GM12878 (cell line): ENCODE results near the gene FANCD2. TPM values are rescaled to one million over a fixed set of nuclear protein-coding genes. Genes with fewer than 3 reads are reported as not detected.

Source experiments
- ATAC-seq: fragments of 200-7000 bp; cut with Tn5 transposase; 3 replicates; pipeline ENCODE4 v1.9.1; 2020; ENCODE audit warnings: mild to moderate bottlenecking, moderate library complexity
- BruUV-seq: library from RNA; stranded (reverse); fragments of 400-500 nt; replicated peaks from 2 replicates; lab custom pipeline; 2021; lab: Mats Ljungman, UMichigan
- CTCF ChIA-PET: fragments of 300-600 bp; sonication (Branson Sonifier 250); formaldehyde crosslinking; extraction: SDS; loops from one replicate; lab custom pipeline; 2021; ENCODE audit warnings: inconsistent platforms; lab: Yijun Ruan, JAX
- POLR2A ChIA-PET: fragments of 350-600 bp; formaldehyde crosslinking; extraction: SDS; loops from one replicate; lab custom pipeline; 2021; ENCODE audit warnings: inconsistent platforms; lab: Charles Lee
- RAD21 ChIA-PET: fragments of 300-600 bp; sonication (Branson Sonifier 250); formaldehyde crosslinking; loops from one replicate; lab custom pipeline; 2023; ENCODE audit warnings: antibody characterized with exemption; ENCODE audit not compliant: unreplicated experiment; lab: Charles Lee
- SMC1A ChIA-PET: fragments of 300-600 bp; sonication (Branson Sonifier 250); formaldehyde crosslinking; loops from one replicate; lab custom pipeline; 2023; ENCODE audit not compliant: unreplicated experiment, uncharacterized antibody; lab: Charles Lee
- DNase-seq: peaks from one replicate; pipeline ENCODE4 v3.0.0-alpha.2; 2011; ENCODE audit warnings: low read depth, low spot score
- FAIRE-seq: peaks from 3 replicates; lab custom pipeline; 2011; peaks lifted over from hg19 to GRCh38; lab: Jason Lieb, UNC
- H2AFZ ChIP-seq: 2 replicates; pipeline ENCODE4 v1.6.0; 2011; ENCODE audit warnings: low read depth, low read length, control low read depth; ENCODE audit not compliant: control insufficient read depth
- H3K27ac ChIP-seq: 2 replicates; pipeline ENCODE4 v1.5.1; 2011; ENCODE audit warnings: control low read depth; ENCODE audit not compliant: control insufficient read depth, insufficient read depth
- H3K27me3 ChIP-seq, 2 experiments: replicated peaks in 1 of 2; 2 replicates each; pipeline versions ENCODE4 v1.6.0 to v1.6.1; 2011; ENCODE audit warnings: low read length in 1 of 2; ENCODE audit not compliant: control insufficient read depth in 2 of 2, insufficient read depth in 2 of 2
- H3K36me3 ChIP-seq, 2 experiments: 2 replicates each; pipeline ENCODE4 v1.5.1; 2011; ENCODE audit warnings: low read length in 1 of 2; ENCODE audit not compliant: control insufficient read depth in 2 of 2, insufficient read depth in 2 of 2
- H3K4me1 ChIP-seq: 2 replicates; pipeline ENCODE4 v1.6.1; 2011; ENCODE audit warnings: mild to moderate bottlenecking, low read length, moderate library complexity, mixed read lengths; ENCODE audit not compliant: control insufficient read depth, insufficient read depth
- H3K4me2 ChIP-seq: 2 replicates; pipeline ENCODE4 v1.6.0; 2011; ENCODE audit warnings: control low read depth; ENCODE audit not compliant: control insufficient read depth, insufficient read depth
- H3K4me3 ChIP-seq: fragments of 200-600 bp; sonication (generic); 2 replicates; pipeline ENCODE4 v1.5.1; 2016
- H3K79me2 ChIP-seq: 2 replicates; pipeline ENCODE4 v1.6.0; 2011; ENCODE audit warnings: low read length; ENCODE audit not compliant: control insufficient read depth, insufficient read depth
- H3K9ac ChIP-seq: 2 replicates; pipeline ENCODE4 v1.8.0; 2011; ENCODE audit warnings: low read length, control low read depth, mixed read lengths; ENCODE audit not compliant: control insufficient read depth, insufficient read depth
- H3K9me3 ChIP-seq: replicated peaks from 3 replicates; pipeline ENCODE4 v1.5.1; 2011; ENCODE audit warnings: mild to moderate bottlenecking, low read length; ENCODE audit not compliant: control insufficient read depth, insufficient read depth
- H4K20me1 ChIP-seq: 2 replicates; pipeline ENCODE4 v1.6.0; 2011; ENCODE audit not compliant: control insufficient read depth, insufficient read depth
- BACH1 ChIP-seq: fragments of 450-650 bp; IDR thresholded peaks from 2 replicates; pipeline ENCODE4 v1.6.1; 2017; ENCODE audit warnings: mild to moderate bottlenecking, borderline replicate concordance
- CHD1 ChIP-seq: IDR thresholded peaks from 2 replicates; pipeline ENCODE4 v1.6.1; 2012; ENCODE audit warnings: low read depth, low read length, improper control_type of control experiment
- FOS ChIP-seq: IDR thresholded peaks from 3 replicates; pipeline ENCODE4 v1.6.1; 2011; ENCODE audit warnings: borderline replicate concordance; ENCODE audit not compliant: insufficient read length; ENCODE audit errors: extremely low read depth
- HCFC1 ChIP-seq: fragments of 150-350 bp; IDR thresholded peaks from 2 replicates; pipeline ENCODE4 v1.6.1; 2014; ENCODE audit warnings: low read length
- MEF2A ChIP-seq: IDR thresholded peaks from 2 replicates; pipeline ENCODE4 v1.6.1; 2011; ENCODE audit warnings: low read depth, mild to moderate bottlenecking, low read length, moderate library complexity; ENCODE audit not compliant: insufficient read depth
- NBN ChIP-seq: fragments of 450-650 bp; IDR thresholded peaks from 2 replicates; pipeline ENCODE4 v1.6.1; 2016
- NFYB ChIP-seq: IDR thresholded peaks from 2 replicates; pipeline ENCODE4 v1.6.1; 2011; ENCODE audit warnings: low read depth, mild to moderate bottlenecking, low read length, improper control_type of control experiment, moderate library complexity; ENCODE audit not compliant: insufficient read depth
- PAX5 ChIP-seq: IDR thresholded peaks from 2 replicates; pipeline ENCODE4 v1.6.1; 2011; ENCODE audit warnings: low read depth, low read length, borderline replicate concordance
- POU2F2 ChIP-seq: IDR thresholded peaks from 3 replicates; pipeline ENCODE4 v1.6.1; 2011; ENCODE audit warnings: low read depth, mild to moderate bottlenecking, low read length, borderline replicate concordance
- RUNX3 ChIP-seq: IDR thresholded peaks from 2 replicates; pipeline ENCODE4 v1.6.1; 2012; ENCODE audit warnings: low read length, inconsistent platforms
- TCF7 ChIP-seq: IDR thresholded peaks from 2 replicates; pipeline ENCODE4 v1.6.1; 2014; ENCODE audit warnings: antibody characterized with exemption, borderline replicate concordance
- WGBS: methylation state at CpG from one replicate; pipeline ENCODE4 v1.1.6; 2016; ENCODE audit warnings: low lambda C conversion rate; ENCODE audit not compliant: insufficient replicate concordance, insufficient coverage; ENCODE audit errors: missing lambda C conversion rate; 5-methylcytosine and 5-hydroxymethylcytosine counted together
- in situ Hi-C: fragments of 300-500 bp; cut with MboI; formaldehyde crosslinking; loops from 9 replicates; pipeline ENCODE4 v1.14.3; 2018; ENCODE audit warnings: mixed read lengths
- intact Hi-C: fragments of 100-400 bp; cut with micrococcal nuclease; formaldehyde crosslinking; loops from one replicate; pipeline ENCODE4 v1.14.2; 2022; ENCODE audit not compliant: unreplicated experiment
- polyA plus RNA-seq, 11 experiments: library from polyadenylated mRNA; depleted of rRNA in 4 of 11; unstranded in 6 of 11; stranded (reverse) in 5 of 11; fragments of >200 nt; fragmentation: Nextera tagmentation in 4 of 11; fragmentation: Illumina TruSeq in 1 of 11; extraction: Ambion mirVana in 4 of 11; extraction: Trizol in 1 of 11; gene quantifications; 1 replicate in 1 of 11; 2 replicates in 10 of 11; pipeline versions ENCODE4 v1.2.1 to v1.2.3, GENCODE V29; 2011 to 2016; ENCODE audit warnings: inconsistent platforms in 2 of 11, missing spikeins in 2 of 11, low read depth in 1 of 11
- total RNA-seq, 4 experiments: library from RNA; depleted of rRNA in 3 of 4; stranded (reverse); fragments of >200 nt in 3 of 4; fragmentation: Illumina TruSeq in 1 of 4; extraction: Trizol in 1 of 4; gene quantifications; 2 replicates each; pipeline versions ENCODE4 v1.2.1 to v1.2.3, GENCODE V29; 2013 to 2021
- TF ChIP-seq, protein P1 (sequence below): fragments of 450-650 bp; IDR thresholded peaks from 2 replicates; pipeline ENCODE4 v1.6.1; 2016; ENCODE audit warnings: mild to moderate bottlenecking, moderate library complexity, borderline replicate concordance
- TF ChIP-seq, protein P2 (sequence below): fragments of 450-650 bp; IDR thresholded peaks from 2 replicates; pipeline ENCODE4 v1.6.1; 2016; ENCODE audit warnings: mild to moderate bottlenecking

Gene FANCD2
- total and polyA plus RNA-seq, 10 of the 15 experiments (the other 5 are each of a cell fraction or from before 2014, with no cell fraction given): 37.9 to 72.8 (median 56.2) TPM

DNA sequence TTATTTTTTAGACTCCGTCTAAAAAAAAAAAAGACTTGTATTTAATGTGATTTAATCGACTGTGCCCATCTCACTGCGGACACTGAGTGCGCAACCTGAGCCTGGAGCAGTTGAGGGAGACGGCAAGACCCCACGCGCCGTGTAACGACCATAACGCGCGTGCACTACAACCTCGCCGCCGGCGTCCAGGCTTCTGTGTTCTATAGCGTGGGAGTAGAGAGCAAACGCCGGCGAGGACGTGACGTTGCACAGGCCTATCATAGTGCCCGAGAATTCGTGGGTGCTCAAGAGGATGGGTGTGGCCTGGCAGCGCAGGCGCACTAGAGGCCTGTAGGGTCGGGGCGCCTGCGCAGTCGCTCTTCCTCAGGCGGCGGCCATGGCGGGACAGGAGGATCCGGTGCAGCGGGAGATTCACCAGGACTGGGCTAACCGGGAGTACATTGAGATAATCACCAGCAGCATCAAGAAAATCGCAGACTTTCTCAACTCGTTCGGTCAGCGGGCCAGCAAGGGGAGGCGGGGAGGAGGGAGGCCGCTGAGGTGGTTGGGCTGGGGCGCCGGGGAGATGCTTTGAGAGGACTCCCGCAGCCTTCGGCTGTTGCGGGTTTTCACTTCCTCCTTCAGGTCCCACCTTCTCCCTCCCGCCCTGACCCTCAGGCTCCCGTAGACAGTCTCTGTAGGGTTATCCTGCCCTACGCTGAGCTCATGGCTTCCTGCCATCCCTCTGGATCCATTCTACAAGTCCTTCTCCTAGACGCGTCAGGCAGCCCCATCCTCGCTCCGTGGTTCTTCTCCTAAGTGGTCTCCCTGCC lies 89.3 kb downstream of the FANCD2 start, which contains the start of gene BRK1:
TSS of gene BRK1 (plus strand) at position 350 of the 812 bp plus-strand sequence. CDS start at position 377, 27 bp downstream.
- Histone ChIP-seq H3K27me3 (no peaks in the 10 kb centered on the region), H3K4me1 (peaks cover 3% of the 10 kb centered on the region), H3K4me3 (peak within 1 kb of the TSS; percentile 89), H4K20me1 (no peaks in the 10 kb centered on the region; the same call in 1 of the 2 replicates), H3K36me3 (no peaks in the 10 kb centered on the region), H3K9me3 (no peaks in the 10 kb centered on the region), H3K79me2 (peaks cover 43% of the 10 kb centered on the region), H3K4me2 (peak within 1 kb of the TSS; percentile 80), H2AFZ (peak within 1 kb of the TSS; percentile 93), H3K27ac (peak within 1 kb of the TSS; percentile 83), H3K9ac (peak within 1 kb of the TSS; percentile 94)
- DNase-seq (peak; percentile 94), ATAC-seq (peak; percentile 95), FAIRE-seq (peak; percentile 88)
- POLR2A ChIA-PET: interaction anchor here (0.6 to 2.0 kb wide), 14 partner anchors 14 to 1015 kb away, joined by 3 to 9 read pairs (median 4); partner anchors contain the start of gene TATDN2
- RAD21 ChIA-PET: interaction anchor here (0.6 to 2.0 kb wide), 6 partner anchors 20 to 276 kb away, joined by 3 to 10 read pairs (median 4); no protein-coding TSS in a partner anchor
- SMC1A ChIA-PET: interaction anchor here (1.0 kb wide), 1 partner anchor 108 kb away, joined by 4 read pairs; no protein-coding TSS in a partner anchor
- in situ Hi-C loops (no loop called here), intact Hi-C loops (loop anchor here (5.0 to 10.0 kb wide), 2 partner anchors 109 to 207 kb away; partner anchors contain the start of gene SEC13)
- no TSS peak for BruUV-seq
- CTCF ChIA-PET: interaction anchor here (2.0 kb wide), 1 partner anchor 50 kb away, joined by 4 read pairs; no protein-coding TSS in a partner anchor
- 1% methylated on average over 51 of the region's 54 CpGs for WGBS
- TF ChIP-seq, protein P1, sequence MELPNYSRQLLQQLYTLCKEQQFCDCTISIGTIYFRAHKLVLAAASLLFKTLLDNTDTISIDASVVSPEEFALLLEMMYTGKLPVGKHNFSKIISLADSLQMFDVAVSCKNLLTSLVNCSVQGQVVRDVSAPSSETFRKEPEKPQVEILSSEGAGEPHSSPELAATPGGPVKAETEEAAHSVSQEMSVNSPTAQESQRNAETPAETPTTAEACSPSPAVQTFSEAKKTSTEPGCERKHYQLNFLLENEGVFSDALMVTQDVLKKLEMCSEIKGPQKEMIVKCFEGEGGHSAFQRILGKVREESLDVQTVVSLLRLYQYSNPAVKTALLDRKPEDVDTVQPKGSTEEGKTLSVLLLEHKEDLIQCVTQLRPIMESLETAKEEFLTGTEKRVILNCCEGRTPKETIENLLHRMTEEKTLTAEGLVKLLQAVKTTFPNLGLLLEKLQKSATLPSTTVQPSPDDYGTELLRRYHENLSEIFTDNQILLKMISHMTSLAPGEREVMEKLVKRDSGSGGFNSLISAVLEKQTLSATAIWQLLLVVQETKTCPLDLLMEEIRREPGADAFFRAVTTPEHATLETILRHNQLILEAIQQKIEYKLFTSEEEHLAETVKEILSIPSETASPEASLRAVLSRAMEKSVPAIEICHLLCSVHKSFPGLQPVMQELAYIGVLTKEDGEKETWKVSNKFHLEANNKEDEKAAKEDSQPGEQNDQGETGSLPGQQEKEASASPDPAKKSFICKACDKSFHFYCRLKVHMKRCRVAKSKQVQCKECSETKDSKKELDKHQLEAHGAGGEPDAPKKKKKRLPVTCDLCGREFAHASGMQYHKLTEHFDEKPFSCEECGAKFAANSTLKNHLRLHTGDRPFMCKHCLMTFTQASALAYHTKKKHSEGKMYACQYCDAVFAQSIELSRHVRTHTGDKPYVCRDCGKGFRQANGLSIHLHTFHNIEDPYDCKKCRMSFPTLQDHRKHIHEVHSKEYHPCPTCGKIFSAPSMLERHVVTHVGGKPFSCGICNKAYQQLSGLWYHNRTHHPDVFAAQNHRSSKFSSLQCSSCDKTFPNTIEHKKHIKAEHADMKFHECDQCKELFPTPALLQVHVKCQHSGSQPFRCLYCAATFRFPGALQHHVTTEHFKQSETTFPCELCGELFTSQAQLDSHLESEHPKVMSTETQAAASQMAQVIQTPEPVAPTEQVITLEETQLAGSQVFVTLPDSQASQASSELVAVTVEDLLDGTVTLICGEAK: peak; percentile 29; the same call in 1 of the 2 replicates
- TF ChIP-seq TCF7 (no peak), POU2F2 (peak; percentile 78; the same call in 1 of the 3 replicates), NFYB (0 out of 2 replicates have a peak, but pooled peaks have one; percentile 44), BACH1 (no peak; the same call in 1 of the 2 replicates), PAX5 (peak; percentile 23; the same call in 1 of the 2 replicates), NBN (peak; percentile 56; the same call in 1 of the 2 replicates), CHD1 (no peak), RUNX3 (peak; percentile 67), MEF2A (no peak), HCFC1 (peak; percentile 45; the same call in 1 of the 2 replicates), FOS (no peak)
- TF ChIP-seq, protein P2, sequence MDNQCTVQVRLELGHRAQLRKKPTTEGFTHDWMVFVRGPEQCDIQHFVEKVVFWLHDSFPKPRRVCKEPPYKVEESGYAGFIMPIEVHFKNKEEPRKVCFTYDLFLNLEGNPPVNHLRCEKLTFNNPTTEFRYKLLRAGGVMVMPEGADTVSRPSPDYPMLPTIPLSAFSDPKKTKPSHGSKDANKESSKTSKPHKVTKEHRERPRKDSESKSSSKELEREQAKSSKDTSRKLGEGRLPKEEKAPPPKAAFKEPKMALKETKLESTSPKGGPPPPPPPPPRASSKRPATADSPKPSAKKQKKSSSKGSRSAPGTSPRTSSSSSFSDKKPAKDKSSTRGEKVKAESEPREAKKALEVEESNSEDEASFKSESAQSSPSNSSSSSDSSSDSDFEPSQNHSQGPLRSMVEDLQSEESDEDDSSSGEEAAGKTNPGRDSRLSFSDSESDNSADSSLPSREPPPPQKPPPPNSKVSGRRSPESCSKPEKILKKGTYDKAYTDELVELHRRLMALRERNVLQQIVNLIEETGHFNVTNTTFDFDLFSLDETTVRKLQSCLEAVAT: 0 out of 2 replicates have a peak, but pooled peaks have one; percentile 60
